Measurements from ENCODE around the gene TOM1. TPM values are rescaled to one million over a fixed set of nuclear protein-coding genes. Genes with fewer than 3 reads are reported as not detected.

TOM1 gene
- total and polyA plus RNA-seq, 4 donors, result 17.9 to 53.0 (median 50.5) TPM

- Histone ChIP-seq H3K9me3 (ENCODE audit: control insufficient read depth in 4 of 4, low read length in 3 of 4) (no peaks in the 10 kb centered on the region), H3K27ac (ENCODE audit: low read depth in 1 of 2, low read length in 2 of 2) (no peak overlapping the region), H3K9ac (ENCODE audit: low read depth in 1 of 2, low read length in 2 of 2) (no peak overlapping the region), H3K36me3 (ENCODE audit: control insufficient read depth in 4 of 4, insufficient read depth in 3 of 4, low read depth in 1 of 4, low read length in 3 of 4) (peaks cover 3 to 35% (median 14%) of the 10 kb centered on the region in 4 donors), H3K4me3 (ENCODE audit: low read depth in 1 of 3, low read length in 3 of 3) (no peak overlapping the region), H3K27me3 (ENCODE audit: control insufficient read depth in 4 of 4, insufficient read depth in 4 of 4, low read length in 3 of 4) (no peaks in the 10 kb centered on the region), H3K4me1 (ENCODE audit: control insufficient read depth in 4 of 4, insufficient read depth in 4 of 4, low read length in 3 of 4) (peaks cover 5 to 20% (median 16%) of the 10 kb centered on the region in 4 donors)
- TF ChIP-seq NR2F2 (IDR thresholded peaks at IDR 0.05), result no peak
- no peak for TF ChIP-seq EGR1 (IDR thresholded peaks at IDR 0.05; ENCODE audit: low read depth in 2 of 2)
- TF ChIP-seq HNF4G (IDR thresholded peaks at IDR 0.05), result no peak
- TF ChIP-seq FOXA2 (IDR thresholded peaks at IDR 0.05), result no peak
- TF ChIP-seq SP1 (IDR thresholded peaks at IDR 0.05), result no peak
- no peak for TF ChIP-seq RAD21 (IDR thresholded peaks at IDR 0.05)
- TF ChIP-seq MAX (IDR thresholded peaks at IDR 0.05), result no peak
- TF ChIP-seq YY1 (IDR thresholded peaks at IDR 0.05), result no peak
- TF ChIP-seq RXRA (IDR thresholded peaks at IDR 0.05), result no peak
- no peak for DNase-seq (ENCODE audit: low spot score)
- 92% methylated on average over 18 of the region's 18 CpGs for WGBS
These were observed 48.4 kb downstream of the TOM1 start for GRCh38 chr22:35348026-35348590.

GRCh38 chr22:35348703-35349102, 49.0 kb downstream of the TOM1 start:
- WGBS, result 89% methylated on average over 5 of the region's 5 CpGs
- H3K36me3 ChIP-seq (ENCODE audit: control insufficient read depth in 4 of 4, insufficient read depth in 3 of 4, low read depth in 1 of 4, low read length in 3 of 4), result peaks cover 3 to 35% (median 12%) of the 10 kb centered on the region in 4 donors
- no peak overlapping the region for H3K9ac ChIP-seq (ENCODE audit: low read depth in 1 of 2, low read length in 2 of 2)
- H3K9me3 ChIP-seq (ENCODE audit: control insufficient read depth in 4 of 4, low read length in 3 of 4), result no peaks in the 10 kb centered on the region
- H3K4me3 ChIP-seq (ENCODE audit: low read depth in 1 of 3, low read length in 3 of 3), result no peak overlapping the region
- no peaks in the 10 kb centered on the region for H3K27me3 ChIP-seq (ENCODE audit: control insufficient read depth in 4 of 4, insufficient read depth in 4 of 4, low read length in 3 of 4)
- H3K27ac ChIP-seq (ENCODE audit: low read depth in 1 of 2, low read length in 2 of 2), result no peak overlapping the region
- H3K4me1 ChIP-seq (ENCODE audit: control insufficient read depth in 4 of 4, insufficient read depth in 4 of 4, low read length in 3 of 4), result peaks cover 5 to 20% (median 16%) of the 10 kb centered on the region in 4 donors
- TF ChIP-seq FOXA2 (IDR thresholded peaks at IDR 0.05) (no peak), MAX (IDR thresholded peaks at IDR 0.05) (no peak), JUND (IDR thresholded peaks at IDR 0.05) (no peak), FOXA1 (IDR thresholded peaks at IDR 0.05) (no peak), HNF4G (IDR thresholded peaks at IDR 0.05) (no peak), HNF4A (conservative IDR thresholded peaks at IDR 0.05) (no peak), SP1 (IDR thresholded peaks at IDR 0.05) (no peak), RAD21 (IDR thresholded peaks at IDR 0.05) (no peak), RXRA (IDR thresholded peaks at IDR 0.05) (no peak), NR2F2 (IDR thresholded peaks at IDR 0.05) (no peak), GABPA (IDR thresholded peaks at IDR 0.05 in 1 of 2, conservative IDR thresholded peaks at IDR 0.05 in 1 of 2) (no peak), ZBTB33 (IDR thresholded peaks at IDR 0.05) (no peak), YY1 (IDR thresholded peaks at IDR 0.05) (no peak), ATF3 (IDR thresholded peaks at IDR 0.05) (no peak), REST (IDR thresholded peaks at IDR 0.05) (no peak), CTCF (IDR thresholded peaks at IDR 0.05; ENCODE audit: low read depth, low read length, missing input control) (no peak)
- DNase-seq (ENCODE audit: low spot score), result no peak

Data from liver (tissue), 9 donors.